Endometrium (tissue), 2 donors: Measurements from ENCODE around the gene NUB1.

Source experiments
- FAIRE-seq: peaks from 2 replicates; lab custom pipeline; 2012; peaks lifted over from hg19 to GRCh38; lab: Jason Lieb, UNC
- donor health status: control.
- donor health status: control.

The NUB1 gene

DNA sequence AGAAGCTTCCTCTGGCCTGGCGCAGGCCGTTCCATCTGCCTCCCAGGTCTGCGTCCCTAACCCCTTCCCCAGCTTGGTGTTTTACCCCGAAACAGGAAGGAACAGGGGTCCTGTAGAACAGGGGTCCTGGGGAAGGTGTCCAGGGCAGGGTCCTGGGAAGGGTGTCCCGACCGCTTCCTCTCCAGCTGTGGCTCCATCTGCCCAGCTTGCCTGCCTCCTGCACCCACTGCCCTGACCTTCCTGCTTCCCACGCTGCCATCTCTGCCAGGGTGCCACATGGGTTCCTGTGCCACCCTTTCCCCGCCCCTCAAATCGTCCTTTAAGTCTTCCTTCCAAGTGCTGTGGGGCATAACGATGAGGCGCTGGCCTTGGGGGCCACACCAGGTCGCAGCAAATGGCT, 35.8 kb downstream of the NUB1 start:
- FAIRE-seq: no peak

GRCh38 chr7:151378011-151378410, 36.4 kb downstream of the NUB1 start:
- FAIRE-seq: no peak

DNA sequence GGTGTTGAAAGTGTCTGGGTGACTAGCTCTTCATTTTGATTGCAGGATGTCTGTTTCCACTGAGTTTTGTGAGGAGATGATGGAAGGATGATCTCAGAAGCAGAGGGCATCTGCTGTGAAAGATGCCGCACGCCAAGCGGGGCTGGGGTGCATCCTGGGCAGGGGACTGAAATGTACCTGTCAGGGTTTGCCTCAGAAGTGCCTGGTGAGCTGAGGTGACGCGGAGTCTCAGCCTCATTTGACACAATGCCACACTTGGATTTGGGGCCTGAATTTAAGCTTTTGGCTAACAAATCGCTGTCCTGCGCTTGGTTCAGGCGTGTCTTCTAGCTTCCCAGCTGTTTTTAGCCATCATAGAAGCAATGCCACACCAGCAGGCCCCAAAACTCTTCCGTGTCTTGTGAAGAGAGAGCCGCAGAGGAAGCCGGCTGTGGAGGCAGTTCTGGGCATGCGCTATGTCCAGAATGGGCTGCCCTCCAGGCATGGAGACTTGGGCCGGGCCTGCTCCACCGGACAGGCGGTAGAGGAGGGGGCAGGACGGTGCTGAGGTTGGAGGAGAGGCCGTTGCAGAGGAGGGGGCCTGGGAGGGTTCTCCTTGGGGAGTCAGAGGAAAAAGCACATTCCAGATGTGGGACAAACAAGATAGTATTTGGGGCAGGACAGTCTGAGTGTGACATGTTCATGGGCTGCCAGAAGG, 37.0 kb downstream of the NUB1 start:
- FAIRE-seq: no peak

- FAIRE-seq: no peak
Observed at GRCh38 chr7:151379193-151379520, 37.5 kb downstream of the NUB1 start.

DNA sequence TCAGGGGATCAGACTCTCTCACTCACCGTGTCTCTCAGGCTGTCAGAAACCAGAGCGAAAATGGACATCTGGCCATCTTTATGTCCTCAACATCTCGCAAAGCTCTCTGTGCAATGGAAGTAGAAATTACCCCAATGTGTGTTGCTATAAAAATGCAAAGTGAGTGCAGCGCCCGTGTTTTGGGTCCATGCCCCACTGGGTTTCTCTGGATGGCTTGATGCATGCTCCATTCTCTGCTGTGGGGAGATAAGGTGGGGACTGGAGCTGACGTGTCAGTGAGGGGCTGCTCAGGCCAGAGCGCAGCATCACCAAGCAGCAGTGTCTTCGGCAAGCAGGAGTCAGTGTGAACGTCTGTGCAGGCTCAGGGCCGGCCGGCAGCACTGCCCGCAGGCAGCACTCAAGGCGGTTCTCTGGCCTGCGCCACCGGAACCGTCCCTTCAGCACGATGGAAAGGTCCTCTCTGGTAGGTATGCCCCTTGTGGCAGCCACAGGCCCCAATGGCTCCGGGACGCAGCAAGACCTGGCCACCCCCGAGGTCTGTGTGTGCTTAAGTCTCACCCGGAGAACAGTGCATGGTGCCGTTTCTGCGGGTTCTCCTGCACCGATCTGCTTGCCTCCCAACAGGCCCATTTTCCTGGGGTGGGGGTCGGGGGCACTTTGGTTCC, 38.1 kb downstream of the NUB1 start:
- FAIRE-seq: no peak

GRCh38 chr7:151380199-151381097, 38.8 kb downstream of the NUB1 start:
- no peak for FAIRE-seq

DNA sequence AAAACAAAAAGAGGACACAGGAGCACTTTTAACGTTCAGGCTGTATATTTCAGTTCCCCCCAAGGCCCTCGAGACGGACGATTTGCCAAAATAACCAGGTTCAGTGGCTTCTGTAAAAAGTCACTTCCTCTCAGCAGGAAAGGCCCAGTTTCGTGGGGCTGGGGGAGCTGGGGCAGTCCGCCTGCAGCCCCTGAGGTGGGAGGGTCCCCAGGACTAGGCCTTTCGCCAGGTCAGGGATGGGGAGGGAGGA, 39.4 kb downstream of the NUB1 start:
- FAIRE-seq: no peak

- no peak for FAIRE-seq
Observed at GRCh38 chr7:151381348-151382078, 39.9 kb downstream of the NUB1 start.

DNA sequence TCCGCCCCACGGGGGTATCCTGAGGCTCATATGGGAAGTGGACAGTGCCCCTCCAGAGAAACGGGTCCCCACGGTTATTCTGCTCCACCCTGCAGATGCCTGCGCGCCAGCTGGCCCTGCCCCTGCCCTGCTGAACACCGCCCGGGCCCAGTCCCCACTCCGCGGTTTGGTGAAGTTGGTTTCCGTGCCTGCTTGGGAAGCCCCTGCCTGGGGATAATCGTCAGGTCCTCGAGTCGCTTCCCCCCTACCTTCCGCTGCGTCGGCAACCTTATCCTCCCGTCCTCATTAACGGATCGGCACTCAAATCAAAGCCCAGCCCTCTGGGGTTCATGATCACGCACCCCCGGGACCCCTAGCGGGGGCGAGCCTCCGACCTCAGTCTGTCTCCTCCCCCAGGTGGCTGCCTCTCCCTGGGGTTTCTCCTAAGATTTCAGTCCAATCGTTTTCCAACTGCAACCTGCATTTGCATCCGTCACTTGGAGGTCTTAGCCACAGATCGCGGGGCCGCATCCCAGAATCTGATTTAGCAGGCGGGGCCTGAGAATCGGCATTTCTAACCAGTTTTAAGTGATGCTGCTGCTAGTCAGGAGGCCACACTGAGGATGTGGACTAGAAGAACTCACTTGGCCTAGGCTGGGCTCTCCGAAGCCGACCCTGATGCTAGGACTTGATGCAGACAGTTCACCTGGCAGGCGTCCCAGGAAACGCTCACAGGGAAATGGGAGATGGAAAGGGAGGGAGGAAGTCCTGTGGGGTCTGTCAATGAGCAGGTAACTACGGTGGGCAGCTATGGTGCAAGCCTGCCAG, 40.7 kb downstream of the NUB1 start:
- FAIRE-seq: no peak

- FAIRE-seq: no peak
Observed at GRCh38 chr7:151383638-151384351, 42.2 kb downstream of the NUB1 start.

GRCh38 chr7:151384352-151384697, 42.7 kb downstream of the NUB1 start:
- no peak for FAIRE-seq

- no peak for FAIRE-seq
Observed at GRCh38 chr7:151384776-151385625, 43.4 kb downstream of the NUB1 start.

DNA sequence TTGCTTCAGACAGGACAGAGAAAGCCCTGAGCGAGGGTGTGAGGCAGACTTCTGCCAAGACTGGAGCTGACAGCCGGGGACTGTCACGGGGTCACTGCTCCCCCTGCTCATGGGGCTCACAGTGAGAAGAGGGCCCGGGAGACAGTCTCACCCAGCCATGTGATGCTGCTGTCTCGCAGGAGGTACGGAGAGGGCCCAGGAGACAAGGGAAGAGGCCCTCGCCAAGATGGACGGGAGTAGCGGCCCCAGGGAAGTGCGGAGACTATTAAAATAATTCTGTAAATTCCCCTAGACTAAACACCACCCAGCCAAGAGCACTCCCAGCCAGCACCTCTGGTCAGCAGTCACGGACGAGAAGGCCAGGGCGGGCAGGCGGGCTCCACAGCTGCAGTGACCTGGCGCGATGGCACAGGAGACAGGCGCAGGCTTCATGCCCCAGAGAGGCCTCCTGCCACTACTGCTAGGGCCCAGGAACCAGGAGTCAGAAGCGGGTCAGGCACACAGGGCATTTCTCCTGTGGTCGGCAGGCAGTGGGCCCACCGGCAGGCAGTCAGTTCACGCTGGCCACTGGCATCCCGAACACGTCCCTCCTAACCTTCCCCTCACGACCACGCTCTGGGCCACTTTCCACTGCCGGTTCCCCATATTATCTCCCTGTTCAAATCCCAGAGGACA, 44.2 kb downstream of the NUB1 start:
- no peak for FAIRE-seq

GRCh38 chr7:151386301-151387160, 44.9 kb downstream of the NUB1 start:
- FAIRE-seq: no peak

DNA sequence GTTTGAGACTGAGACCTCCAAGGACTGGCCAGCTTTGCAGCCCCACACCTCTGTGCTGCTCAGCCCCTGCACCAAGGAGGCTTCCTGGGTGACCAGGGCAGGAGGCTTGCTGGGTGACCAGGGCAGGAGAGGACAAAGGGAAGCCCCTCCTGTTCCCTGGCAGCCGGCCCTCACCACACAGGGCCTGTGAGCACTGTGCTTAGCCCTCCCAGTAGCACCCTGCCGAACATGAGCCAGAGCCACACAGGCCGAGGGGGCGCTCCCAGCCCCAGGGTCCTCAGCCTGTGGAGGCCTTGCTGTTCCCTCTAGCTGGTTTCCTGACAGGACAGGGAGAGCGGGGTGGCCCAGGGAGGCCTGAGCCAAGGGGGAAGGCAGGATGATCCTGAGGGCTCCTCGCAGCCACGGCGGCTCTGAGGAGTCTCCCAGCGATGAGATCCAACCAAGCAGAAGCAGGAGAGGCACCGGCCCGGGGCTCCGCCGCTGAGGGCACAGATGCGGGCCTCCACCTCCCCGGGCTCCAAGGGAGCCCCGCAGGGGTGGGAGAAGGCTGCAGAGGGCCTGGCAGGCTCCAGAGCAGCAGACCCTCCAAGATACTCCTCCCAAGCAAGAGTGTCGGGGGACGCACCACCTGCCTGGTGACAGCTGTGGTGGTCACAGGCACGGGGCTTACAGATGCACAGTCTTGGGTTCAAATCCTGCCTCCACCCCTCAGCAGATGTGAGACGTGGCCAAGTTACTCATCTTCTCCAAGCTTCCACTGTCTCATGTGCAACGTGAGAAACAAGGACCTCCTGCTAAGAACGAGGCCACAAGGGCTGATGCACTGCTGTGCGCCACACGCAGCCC, 45.8 kb downstream of the NUB1 start:
- no peak for FAIRE-seq

DNA sequence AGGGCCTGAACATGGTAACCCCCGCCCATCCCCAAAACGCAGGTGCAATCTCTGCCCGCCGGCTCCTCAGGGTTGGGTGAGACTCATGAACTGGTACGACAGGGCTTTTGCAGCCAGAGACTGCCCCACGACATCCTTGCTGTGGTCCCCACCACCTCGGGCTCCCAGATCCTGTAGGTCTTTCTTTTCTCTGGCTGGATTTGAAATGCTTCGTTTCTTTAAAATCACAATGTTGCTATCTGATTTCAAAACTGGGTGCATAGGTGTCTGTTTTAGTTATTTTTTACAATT, 46.3 kb downstream of the NUB1 start:
- FAIRE-seq: no peak

GRCh38 chr7:151388430-151388829, 46.8 kb downstream of the NUB1 start:
- no peak for FAIRE-seq

DNA sequence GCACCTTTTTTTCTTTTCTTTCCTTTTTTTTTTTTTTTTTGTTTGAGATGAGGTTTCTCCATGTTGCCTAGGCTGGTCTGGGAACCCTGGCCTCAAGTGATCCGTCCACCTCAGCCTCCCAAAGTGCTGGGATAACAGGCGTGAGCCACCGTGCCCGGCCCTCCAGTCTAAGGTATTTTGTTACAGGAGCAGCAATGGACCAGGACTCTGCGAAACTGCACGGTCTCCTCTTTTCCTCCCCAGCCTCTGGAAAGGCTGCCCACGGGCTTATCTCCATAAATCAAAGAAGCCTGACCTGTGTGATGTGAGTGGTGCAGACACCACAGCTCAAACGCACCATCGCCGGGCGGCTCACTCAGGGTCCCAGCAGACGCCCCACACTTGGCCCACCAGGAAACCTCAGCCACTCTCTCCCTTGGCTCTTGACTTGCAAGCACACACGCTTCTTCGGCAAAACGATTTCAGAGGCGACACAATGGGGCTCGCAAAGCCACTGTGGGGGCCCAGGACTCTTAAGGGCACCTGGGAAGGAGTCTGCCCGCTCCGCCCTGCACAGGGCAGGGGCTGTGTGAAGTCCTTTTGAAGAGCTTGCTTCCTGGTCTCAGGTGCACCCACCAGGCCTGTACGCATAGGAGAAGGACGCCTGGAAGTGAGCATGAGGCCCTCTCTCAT, 47.6 kb downstream of the NUB1 start:
- no peak for FAIRE-seq
